Loucy (cell line): ENCODE results near the gene CAMTA1.

Source experiments
- EZH2phosphoT487 ChIP-seq: fragments of 200-600 bp; IDR thresholded peaks from 2 replicates; pipeline ENCODE4 v1.6.1; 2018; ENCODE audit warnings: antibody characterized with exemption, mild to moderate bottlenecking, moderate library complexity, borderline replicate concordance
- TF ChIP-seq, protein P1 (sequence below): fragments of 200-600 bp; sonication (generic); conservative IDR thresholded peaks from 2 replicates; pipeline ENCODE4 v1.5.1; 2014; ENCODE audit warnings: mild to moderate bottlenecking, antibody characterized with exemption, low read length

DNA sequence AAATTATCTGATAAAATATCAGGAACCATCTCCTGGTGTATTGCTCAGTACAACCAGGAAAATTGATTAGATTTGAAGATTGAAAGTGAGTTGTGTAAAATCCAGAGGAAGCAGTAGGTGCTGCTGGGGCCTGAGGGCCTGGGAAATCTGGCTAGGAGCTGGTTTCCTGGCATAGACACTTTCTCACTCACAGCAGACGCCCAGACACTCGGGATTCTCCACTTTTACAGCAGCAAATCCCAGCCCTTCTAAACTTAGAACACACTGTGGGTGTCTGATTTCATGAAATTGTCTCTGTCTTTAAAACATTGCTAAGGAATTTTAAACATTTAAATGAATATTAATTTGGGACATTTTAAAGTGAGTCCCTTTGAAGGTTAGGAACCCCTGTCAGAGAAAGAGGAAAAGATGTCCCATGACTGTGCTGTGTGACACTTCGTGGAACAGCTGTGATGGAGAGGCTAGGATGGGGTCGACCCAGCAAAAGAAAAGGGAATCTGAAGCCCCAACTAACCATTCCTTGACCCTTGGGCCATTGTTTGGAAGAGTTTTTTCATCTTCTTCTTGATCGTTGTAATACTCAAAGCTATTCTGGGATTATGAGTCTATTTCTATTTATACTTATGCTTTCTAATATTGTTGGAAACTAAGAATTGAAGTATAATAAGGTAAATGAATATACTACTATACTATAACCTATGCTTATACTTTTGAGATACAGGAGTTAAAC, 936.9 kb downstream of the CAMTA1 start:
- no peak for TF ChIP-seq EZH2phosphoT487
- TF ChIP-seq, protein P1, sequence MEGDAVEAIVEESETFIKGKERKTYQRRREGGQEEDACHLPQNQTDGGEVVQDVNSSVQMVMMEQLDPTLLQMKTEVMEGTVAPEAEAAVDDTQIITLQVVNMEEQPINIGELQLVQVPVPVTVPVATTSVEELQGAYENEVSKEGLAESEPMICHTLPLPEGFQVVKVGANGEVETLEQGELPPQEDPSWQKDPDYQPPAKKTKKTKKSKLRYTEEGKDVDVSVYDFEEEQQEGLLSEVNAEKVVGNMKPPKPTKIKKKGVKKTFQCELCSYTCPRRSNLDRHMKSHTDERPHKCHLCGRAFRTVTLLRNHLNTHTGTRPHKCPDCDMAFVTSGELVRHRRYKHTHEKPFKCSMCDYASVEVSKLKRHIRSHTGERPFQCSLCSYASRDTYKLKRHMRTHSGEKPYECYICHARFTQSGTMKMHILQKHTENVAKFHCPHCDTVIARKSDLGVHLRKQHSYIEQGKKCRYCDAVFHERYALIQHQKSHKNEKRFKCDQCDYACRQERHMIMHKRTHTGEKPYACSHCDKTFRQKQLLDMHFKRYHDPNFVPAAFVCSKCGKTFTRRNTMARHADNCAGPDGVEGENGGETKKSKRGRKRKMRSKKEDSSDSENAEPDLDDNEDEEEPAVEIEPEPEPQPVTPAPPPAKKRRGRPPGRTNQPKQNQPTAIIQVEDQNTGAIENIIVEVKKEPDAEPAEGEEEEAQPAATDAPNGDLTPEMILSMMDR = no peak
